Measurements from ENCODE around the gene RSL24D1. TPM values are rescaled to one million over a fixed set of nuclear protein-coding genes. Genes with fewer than 3 reads are reported as not detected.

RSL24D1 gene
- total RNA-seq, 4 donors from 2014 or later: 22.6 to 61.9 (median 28.2) TPM

DNA sequence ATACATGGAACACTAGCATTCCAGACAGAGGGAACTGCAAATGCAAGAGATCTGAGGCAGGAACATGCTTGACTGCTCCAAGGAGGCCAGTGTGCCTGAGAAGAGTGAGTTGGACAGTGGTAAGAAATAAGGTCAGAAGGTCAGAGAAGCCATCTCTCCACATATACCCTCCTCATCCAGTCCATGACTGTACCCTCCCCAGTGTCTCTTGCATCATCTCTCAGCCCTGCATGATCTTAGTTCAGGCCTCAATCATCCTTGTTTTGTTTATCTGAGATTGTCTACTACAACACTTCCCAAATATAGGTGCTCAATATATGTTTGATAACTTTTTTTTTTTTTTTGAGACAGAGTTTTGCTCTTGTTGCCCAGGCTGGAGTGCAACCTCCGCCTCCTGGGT, 5.5 kb upstream of the RSL24D1 start:
- Histone ChIP-seq H3K4me3 (no peak overlapping the region), H3K9me3 (no peaks in the 10 kb centered on the region), H3K27ac (no peak overlapping the region), H3K4me1 (peaks cover 0 to 5% (median 2%) of the 10 kb centered on the region in 4 donors), H3K36me3 (no peaks in the 10 kb centered on the region), H3K27me3 (no peaks in the 10 kb centered on the region)
- DNase-seq: no peak
- no peak for TF ChIP-seq POLR2A (IDR thresholded peaks at IDR 0.05)
- TF ChIP-seq, protein P1, sequence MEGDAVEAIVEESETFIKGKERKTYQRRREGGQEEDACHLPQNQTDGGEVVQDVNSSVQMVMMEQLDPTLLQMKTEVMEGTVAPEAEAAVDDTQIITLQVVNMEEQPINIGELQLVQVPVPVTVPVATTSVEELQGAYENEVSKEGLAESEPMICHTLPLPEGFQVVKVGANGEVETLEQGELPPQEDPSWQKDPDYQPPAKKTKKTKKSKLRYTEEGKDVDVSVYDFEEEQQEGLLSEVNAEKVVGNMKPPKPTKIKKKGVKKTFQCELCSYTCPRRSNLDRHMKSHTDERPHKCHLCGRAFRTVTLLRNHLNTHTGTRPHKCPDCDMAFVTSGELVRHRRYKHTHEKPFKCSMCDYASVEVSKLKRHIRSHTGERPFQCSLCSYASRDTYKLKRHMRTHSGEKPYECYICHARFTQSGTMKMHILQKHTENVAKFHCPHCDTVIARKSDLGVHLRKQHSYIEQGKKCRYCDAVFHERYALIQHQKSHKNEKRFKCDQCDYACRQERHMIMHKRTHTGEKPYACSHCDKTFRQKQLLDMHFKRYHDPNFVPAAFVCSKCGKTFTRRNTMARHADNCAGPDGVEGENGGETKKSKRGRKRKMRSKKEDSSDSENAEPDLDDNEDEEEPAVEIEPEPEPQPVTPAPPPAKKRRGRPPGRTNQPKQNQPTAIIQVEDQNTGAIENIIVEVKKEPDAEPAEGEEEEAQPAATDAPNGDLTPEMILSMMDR (IDR thresholded peaks at IDR 0.05): no peak

DNA sequence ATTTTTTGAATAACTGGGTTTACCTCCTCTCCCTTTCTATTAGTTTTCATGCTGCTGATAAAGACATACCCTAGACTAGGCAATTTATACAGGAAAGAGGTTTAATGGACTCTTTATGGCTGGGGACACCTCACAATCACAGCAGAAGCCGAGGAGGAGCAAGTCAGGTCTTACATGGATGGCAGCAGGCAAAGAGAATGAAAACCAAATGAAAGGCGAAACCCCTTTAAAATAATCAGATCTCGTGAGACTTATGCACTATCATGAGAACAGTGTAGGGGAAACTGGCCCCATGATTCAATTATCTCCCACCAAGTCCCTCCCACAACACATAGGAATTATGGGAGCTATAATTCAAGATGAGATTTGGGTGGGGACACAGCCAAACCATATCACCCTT, 2.0 kb upstream of the RSL24D1 start:
- Histone ChIP-seq H3K36me3 (no peaks in the 10 kb centered on the region), H3K9me3 (no peaks in the 10 kb centered on the region), H3K4me3 (no peak overlapping the region), H3K27ac (no peak overlapping the region), H3K27me3 (no peaks in the 10 kb centered on the region), H3K4me1 (peaks cover 0 to 28% (median 2%) of the 10 kb centered on the region in 4 donors)
- TF ChIP-seq, protein P1 (IDR thresholded peaks at IDR 0.05): no peak
- TF ChIP-seq POLR2A (IDR thresholded peaks at IDR 0.05): no peak
- no peak for DNase-seq

DNA sequence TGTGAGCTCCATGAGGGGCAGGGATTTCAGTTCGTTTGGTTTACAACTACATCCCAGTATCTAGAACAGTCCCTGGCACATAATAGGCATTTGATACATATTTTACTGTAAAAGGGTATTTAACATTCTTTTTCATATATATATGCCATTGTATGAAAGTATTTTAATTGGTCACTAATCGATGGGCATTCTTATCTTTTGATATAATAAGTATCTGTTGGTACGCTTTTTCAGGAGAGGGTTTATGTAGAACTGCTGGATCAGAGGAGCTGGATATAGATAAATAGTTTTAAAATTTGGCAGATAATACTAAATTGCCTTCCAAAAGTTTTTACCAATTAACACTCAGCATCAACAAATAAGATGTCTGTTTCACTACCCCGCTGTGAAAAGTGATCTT, 978 bp upstream of the RSL24D1 start:
- TF ChIP-seq, protein P1 (IDR thresholded peaks at IDR 0.05): no peak
- no peak for TF ChIP-seq POLR2A (IDR thresholded peaks at IDR 0.05)
- no peaks in the 10 kb centered on the region for H3K9me3 ChIP-seq
- H3K4me1 ChIP-seq: peaks cover 0 to 29% (median 2%) of the 10 kb centered on the region in 4 donors
- H3K27me3 ChIP-seq: no peaks in the 10 kb centered on the region
- DNase-seq: no peak
- H3K4me3 ChIP-seq: peak overlapping the region; percentile 63 to 86 (median 66)
- H3K27ac ChIP-seq: peak overlapping the region; percentile 81 to 90 (median 84)
- no peaks in the 10 kb centered on the region for H3K36me3 ChIP-seq

DNA sequence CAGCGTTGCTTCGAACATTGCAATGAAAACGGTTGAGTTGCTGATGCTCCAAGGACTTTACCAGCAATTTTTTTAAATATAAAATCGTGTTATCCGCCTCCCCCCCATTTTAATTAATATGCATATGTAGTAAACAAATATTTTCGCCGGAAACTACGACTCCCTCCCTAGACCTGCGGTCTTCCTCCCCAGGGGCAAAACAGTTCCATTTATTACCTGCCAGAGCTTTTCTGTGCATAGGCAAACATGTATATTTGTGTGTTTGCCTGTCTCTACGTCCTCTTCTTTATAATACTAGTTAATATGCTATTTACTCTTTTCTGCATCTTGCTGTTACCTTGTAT, 593 bp upstream of the RSL24D1 start:
- Histone ChIP-seq H3K9me3 (no peaks in the 10 kb centered on the region), H3K27ac (peak overlapping the region; percentile 81 to 90 (median 84)), H3K27me3 (no peaks in the 10 kb centered on the region), H3K4me3 (peak overlapping the region; percentile 63 to 86 (median 66)), H3K36me3 (peaks cover 0 to under 1% (median 0%) of the 10 kb centered on the region in 3 donors), H3K4me1 (peaks cover 0 to 29% (median 2%) of the 10 kb centered on the region in 4 donors)
- TF ChIP-seq, protein P1 (IDR thresholded peaks at IDR 0.05): peak in 1 of 6 experiments; percentile 3
- TF ChIP-seq POLR2A (IDR thresholded peaks at IDR 0.05): no peak
- DNase-seq: no peak

DNA sequence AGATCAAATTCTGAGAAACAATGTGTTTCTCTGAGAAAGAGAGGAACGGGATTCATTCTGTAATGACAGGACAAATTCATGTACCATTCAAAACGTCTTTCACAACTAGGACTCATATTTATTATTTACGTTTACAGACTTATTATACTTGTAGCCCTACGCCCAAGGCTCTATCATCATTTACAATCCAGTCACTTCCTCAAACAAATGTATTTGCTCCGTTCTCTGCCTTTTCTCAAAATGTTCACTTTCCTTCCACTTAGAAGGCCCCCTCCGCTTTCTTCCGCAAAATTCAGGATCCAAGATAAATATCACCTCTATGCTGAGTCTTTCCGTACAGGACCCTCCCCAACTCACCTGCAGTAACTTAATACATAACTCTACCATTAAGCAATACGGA, 745 bp downstream of the RSL24D1 start:
- H3K27me3 ChIP-seq: no peaks in the 10 kb centered on the region
- H3K27ac ChIP-seq: peak overlapping the region; percentile 81 to 90 (median 84)
- H3K4me1 ChIP-seq: peaks cover 0 to 29% (median 2%) of the 10 kb centered on the region in 4 donors
- no peaks in the 10 kb centered on the region for H3K9me3 ChIP-seq
- no peak for TF ChIP-seq POLR2A (IDR thresholded peaks at IDR 0.05)
- TF ChIP-seq, protein P1 (IDR thresholded peaks at IDR 0.05): no peak
- H3K36me3 ChIP-seq: peaks cover 0 to 14% (median 0%) of the 10 kb centered on the region in 3 donors
- DNase-seq: no peak
- peak overlapping the region; percentile 63 to 86 (median 66) for H3K4me3 ChIP-seq

DNA sequence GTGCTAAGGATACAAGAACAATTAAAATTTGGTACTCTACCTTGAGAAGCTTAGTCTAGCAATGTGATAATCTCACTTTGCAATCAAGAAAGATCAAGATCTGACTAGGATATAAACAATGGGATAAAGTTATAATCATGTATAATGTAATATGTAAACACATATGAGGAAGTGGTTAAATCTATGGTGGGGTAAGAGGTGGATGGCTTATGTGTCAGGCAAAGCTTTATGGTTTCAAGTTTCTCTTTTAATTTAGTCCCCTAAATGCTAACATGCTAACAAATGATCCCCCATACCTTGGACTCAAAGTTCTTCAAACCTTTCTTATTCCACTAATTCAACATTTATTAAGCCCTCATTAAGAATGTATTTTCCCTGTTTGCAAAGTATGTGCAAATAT, 2.5 kb downstream of the RSL24D1 start:
- H3K4me1 ChIP-seq: peaks cover 0 to 29% (median 2%) of the 10 kb centered on the region in 4 donors
- H3K27me3 ChIP-seq: no peaks in the 10 kb centered on the region
- H3K9me3 ChIP-seq: no peaks in the 10 kb centered on the region
- DNase-seq: no peak
- H3K36me3 ChIP-seq: peaks cover 0 to 32% (median 0%) of the 10 kb centered on the region in 3 donors
- TF ChIP-seq, protein P1 (IDR thresholded peaks at IDR 0.05): no peak
- TF ChIP-seq POLR2A (IDR thresholded peaks at IDR 0.05): no peak
- H3K4me3 ChIP-seq: no peak overlapping the region
- H3K27ac ChIP-seq: no peak overlapping the region
